GM13977 (cell line): Measurements from ENCODE around the gene KDM4C.
A peak's percentile ranks its signal among the peaks of the same experiment; 100 is the strongest.

Experiments
- DNase-seq: peaks from one replicate; pipeline ENCODE4 v3.0.0; 2012; ENCODE audit warnings: low spot score
- in situ Hi-C: fragments of 300-500 bp; cut with MboI; formaldehyde crosslinking; loops from one replicate; pipeline ENCODE4 v1.12.0; 2022; ENCODE audit warnings: low sequenced_read_pairs, low pct_unique_long_range_greater_than_20kb, mixed read lengths, inconsistent platforms; ENCODE audit not compliant: unreplicated experiment
- TF ChIP-seq, protein P1 (sequence below): IDR thresholded peaks from 2 replicates; pipeline ENCODE4 v1.5.1; 2012; ENCODE audit warnings: mild to moderate bottlenecking, control low read depth; ENCODE audit not compliant: insufficient read depth; ENCODE audit errors: extremely low read depth, missing control alignments

KDM4C gene

DNA sequence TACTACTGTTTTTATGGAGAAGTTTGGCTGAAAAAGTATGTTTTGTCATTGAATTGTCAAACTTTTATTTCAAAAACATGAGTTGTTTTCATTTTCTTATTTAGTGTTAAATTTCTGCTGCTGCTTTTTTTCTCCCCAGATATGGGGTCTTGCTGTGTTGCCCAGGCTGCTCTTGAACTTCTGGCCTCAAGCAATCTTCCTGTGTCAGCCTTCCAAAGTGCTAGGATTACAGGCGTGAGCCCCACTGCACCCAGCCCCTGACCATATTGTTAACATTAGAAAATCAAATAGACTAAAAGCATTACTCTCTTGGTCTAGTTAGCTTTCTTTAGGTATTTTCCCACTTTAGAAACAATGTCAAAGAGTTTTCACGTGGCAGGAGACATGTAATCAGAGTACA is 215.3 kb downstream of the KDM4C start:
- in situ Hi-C loops: no loop called here
- TF ChIP-seq, protein P1, sequence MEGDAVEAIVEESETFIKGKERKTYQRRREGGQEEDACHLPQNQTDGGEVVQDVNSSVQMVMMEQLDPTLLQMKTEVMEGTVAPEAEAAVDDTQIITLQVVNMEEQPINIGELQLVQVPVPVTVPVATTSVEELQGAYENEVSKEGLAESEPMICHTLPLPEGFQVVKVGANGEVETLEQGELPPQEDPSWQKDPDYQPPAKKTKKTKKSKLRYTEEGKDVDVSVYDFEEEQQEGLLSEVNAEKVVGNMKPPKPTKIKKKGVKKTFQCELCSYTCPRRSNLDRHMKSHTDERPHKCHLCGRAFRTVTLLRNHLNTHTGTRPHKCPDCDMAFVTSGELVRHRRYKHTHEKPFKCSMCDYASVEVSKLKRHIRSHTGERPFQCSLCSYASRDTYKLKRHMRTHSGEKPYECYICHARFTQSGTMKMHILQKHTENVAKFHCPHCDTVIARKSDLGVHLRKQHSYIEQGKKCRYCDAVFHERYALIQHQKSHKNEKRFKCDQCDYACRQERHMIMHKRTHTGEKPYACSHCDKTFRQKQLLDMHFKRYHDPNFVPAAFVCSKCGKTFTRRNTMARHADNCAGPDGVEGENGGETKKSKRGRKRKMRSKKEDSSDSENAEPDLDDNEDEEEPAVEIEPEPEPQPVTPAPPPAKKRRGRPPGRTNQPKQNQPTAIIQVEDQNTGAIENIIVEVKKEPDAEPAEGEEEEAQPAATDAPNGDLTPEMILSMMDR: no peak
- DNase-seq: no peak

DNA sequence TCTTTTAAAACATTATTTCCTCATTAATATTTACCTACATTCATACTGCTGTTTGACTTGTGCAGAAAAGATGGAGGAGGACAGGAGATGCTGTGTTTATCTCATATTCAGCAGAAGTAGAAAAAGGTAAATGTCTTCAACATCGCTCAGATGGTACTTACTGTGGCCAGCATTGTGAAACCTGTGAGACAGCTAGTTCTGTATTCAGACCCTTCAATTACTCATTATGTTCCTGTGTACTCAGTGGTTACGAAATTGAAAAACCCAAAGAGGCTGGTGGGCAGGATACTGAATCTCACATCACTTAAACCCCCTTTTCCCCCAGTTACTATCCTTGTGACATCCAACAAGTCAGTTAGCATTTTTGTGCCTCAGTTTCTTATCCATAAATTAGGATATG is 216.0 kb downstream of the KDM4C start:
- peak; percentile 68 for DNase-seq
- in situ Hi-C loops: no loop called here
- TF ChIP-seq, protein P1: no peak

DNA sequence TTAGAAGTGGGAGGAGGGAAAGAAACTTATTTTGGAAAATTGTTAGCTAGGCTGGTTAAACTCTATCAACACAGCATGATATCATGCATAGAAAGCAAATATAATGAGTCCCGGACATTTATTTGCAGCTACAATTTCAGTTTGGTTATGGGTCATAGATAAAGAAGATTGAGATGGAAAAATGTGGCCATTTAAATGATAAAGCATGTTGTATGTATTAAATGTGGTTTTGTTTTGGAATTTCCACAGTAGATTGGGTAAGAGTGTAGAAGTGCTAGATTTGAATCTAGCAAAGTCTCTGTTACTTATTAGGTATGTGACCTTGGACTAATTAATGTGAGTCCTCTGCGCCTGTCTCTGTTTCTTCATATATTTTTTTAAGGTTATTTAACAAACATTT is 217.4 kb downstream of the KDM4C start:
- in situ Hi-C loops: no loop called here
- TF ChIP-seq, protein P1: no peak
- DNase-seq: no peak

DNA sequence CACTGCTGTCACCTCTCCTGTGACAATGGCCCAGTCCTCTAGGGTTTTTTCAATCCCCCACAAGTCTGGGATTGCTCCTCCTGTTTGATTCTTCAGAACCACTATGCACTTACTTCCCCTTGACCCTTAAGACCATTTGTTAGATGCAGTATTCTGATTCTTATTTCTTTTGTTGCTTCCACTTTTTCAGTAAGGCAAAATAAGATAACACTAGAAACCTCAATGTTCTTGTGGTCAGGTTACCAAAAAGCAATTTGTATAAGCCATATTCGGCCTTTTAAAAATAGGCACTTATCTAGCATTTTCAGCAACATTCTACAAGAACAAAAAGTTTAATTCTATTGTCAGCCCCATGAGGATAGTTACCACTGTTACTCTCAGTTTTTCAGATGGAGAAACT is 220.0 kb downstream of the KDM4C start:
- no peak for DNase-seq
- TF ChIP-seq, protein P1: no peak
- in situ Hi-C loops: no loop called here

DNA sequence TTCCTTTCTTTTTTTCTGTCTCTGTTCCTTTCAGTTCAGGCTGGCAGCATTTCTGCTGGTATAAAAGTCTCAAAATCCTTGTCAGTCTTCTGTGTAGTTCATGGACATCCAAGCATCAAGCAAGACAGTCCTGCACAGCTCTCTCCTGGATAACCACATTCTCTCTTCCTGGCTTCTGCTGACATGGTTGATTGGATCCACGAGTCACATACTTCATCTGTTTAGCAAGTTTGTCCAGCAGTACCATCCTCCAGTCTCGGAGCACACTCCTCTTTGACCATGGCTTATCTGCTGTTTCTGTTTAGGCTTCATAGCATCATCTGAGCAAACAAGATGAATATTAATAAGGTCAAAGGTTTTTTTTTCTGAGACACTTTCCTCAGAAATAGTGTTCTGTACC is 220.8 kb downstream of the KDM4C start:
- in situ Hi-C loops: no loop called here
- TF ChIP-seq, protein P1: no peak
- no peak for DNase-seq

DNA sequence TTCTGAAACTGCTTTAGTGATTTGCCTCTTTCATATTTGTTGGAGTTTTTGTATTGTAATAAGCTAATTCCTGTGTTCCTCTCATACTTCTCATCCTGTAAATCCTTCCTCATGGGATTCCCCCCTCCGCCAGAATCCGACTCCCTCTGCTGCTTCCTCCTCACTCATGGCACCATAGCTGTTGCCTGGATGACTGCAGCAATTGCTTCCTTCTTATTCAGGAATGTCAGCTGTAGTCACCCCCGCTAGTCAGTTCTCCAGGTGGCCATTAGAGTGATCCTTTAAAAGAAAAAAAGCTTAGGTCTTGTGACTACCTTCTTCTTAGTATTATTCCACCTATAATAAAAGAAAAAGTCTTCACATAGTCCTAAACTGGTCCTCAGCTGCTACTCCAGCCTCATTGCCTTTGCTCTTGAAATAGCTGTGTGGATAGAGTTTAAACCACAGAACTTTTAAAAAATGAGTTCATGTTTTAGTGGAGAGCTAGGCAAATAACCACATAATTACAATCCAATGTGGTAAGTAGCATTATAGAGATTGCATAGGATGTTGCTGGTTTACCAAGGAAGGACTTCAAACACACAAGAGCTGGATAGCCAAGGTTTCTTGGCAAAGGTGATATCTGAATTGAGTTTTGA is 227.3 kb downstream of the KDM4C start:
- TF ChIP-seq, protein P1: no peak
- DNase-seq: no peak
- in situ Hi-C loops: no loop called here

DNA sequence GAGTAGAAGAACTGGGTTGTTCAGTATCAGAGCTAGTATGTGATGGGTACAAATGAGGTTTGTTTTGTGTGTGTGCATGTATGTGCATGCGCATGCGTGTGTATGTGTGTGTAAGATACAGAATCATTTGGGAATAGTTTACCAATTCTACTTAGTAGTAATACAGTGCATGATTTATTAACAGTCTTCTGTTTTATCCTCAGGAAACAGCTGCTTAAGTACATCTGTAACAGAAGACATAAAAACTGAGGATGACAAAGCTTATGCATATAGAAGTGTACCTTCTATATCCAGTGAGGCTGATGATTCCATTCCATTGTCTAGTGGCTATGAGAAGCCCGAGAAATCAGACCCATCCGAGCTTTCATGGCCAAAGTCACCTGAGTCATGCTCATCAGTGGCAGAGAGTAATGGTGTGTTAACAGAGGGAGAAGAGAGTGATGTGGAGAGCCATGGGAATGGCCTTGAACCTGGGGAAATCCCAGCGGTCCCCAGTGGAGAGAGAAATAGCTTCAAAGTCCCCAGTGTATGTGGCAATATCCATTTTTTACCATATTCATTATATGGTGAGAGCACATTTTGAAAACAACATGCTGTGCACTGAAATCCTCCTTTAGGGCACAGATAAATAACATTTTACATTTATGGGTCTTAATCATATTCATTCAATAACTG is 228.5 kb downstream of the KDM4C start:
- no peak for DNase-seq
- in situ Hi-C loops: no loop called here
- TF ChIP-seq, protein P1: no peak
